HEK293 (cell line): ENCODE data around the gene KRT80.
A peak's percentile ranks its signal among the peaks of the same experiment; 100 is the strongest.

Experiments used
- CTCF ChIA-PET: fragments of 350-600 bp; formaldehyde crosslinking; extraction: SDS; loops from one replicate; lab custom pipeline; 2021; ENCODE audit warnings: antibody characterized with exemption; lab: Yijun Ruan, JAX
- POLR2A ChIA-PET: fragments of 300-600 bp; formaldehyde crosslinking; extraction: SDS; loops from one replicate; lab custom pipeline; 2020; ENCODE audit warnings: antibody characterized with exemption, inconsistent platforms; lab: Yijun Ruan, JAX
- H3K27ac ChIP-seq: fragments of 200-500 bp; sonication (Bioruptor generic); 2 replicates; pipeline ENCODE4 v1.5.1; 2014; ENCODE audit warnings: low read depth, low read length, control low read depth, inconsistent platforms; ENCODE audit errors: extremely low read depth
- H3K36me3 ChIP-seq, 2 experiments: fragments of 200-500 bp in 1 of 2; sonication (Bioruptor generic) in 1 of 2; 1 replicate in 1 of 2; 2 replicates in 1 of 2; pipeline ENCODE4 v1.5.1; 2014 to 2017; ENCODE audit warnings: inconsistent platforms in 2 of 2, low read length in 2 of 2; ENCODE audit not compliant: control insufficient read depth in 2 of 2, insufficient read depth in 1 of 2
- H3K4me1 ChIP-seq: fragments of 200-500 bp; sonication (Bioruptor generic); 2 replicates; pipeline ENCODE4 v1.5.1; 2014; ENCODE audit warnings: mild to moderate bottlenecking, low read length, inconsistent platforms; ENCODE audit not compliant: control insufficient read depth, insufficient read depth
- H3K4me3 ChIP-seq: 2 replicates; pipeline ENCODE4 v1.5.1; 2011; ENCODE audit warnings: low read depth, mild to moderate bottlenecking, control low read depth, low read length, moderate library complexity
- H3K9me3 ChIP-seq: fragments of 200-500 bp; sonication (Bioruptor generic); 2 replicates; pipeline ENCODE4 v1.5.1; 2014; ENCODE audit warnings: low read depth, low read length, inconsistent platforms; ENCODE audit not compliant: control insufficient read depth, insufficient read depth
- BCL11A ChIP-seq: fragments of 450-650 bp; formaldehyde crosslinking; IDR thresholded peaks from 2 replicates; pipeline ENCODE4 v1.5.1; 2016; ENCODE audit warnings: low read depth, missing biosample characterization, missing genetic modification characterization
- EGR2 ChIP-seq: fragments of 450-650 bp; formaldehyde crosslinking; IDR thresholded peaks from 2 replicates; pipeline ENCODE4 v1.5.1; 2016; ENCODE audit warnings: low read depth, missing biosample characterization, missing genetic modification characterization
- OVOL3 ChIP-seq: fragments of 450-650 bp; formaldehyde crosslinking; IDR thresholded peaks from 2 replicates; pipeline ENCODE4 v1.5.1; 2016; ENCODE audit warnings: missing biosample characterization, missing genetic modification characterization
- ZFHX2 ChIP-seq: fragments of 450-650 bp; formaldehyde crosslinking; conservative IDR thresholded peaks from 2 replicates; pipeline ENCODE4 v1.5.1; 2016; ENCODE audit warnings: missing biosample characterization, missing genetic modification characterization
- ZNF121 ChIP-seq: fragments of 450-650 bp; formaldehyde crosslinking; IDR thresholded peaks from 2 replicates; pipeline ENCODE4 v1.5.1; 2016; ENCODE audit warnings: missing biosample characterization, missing genetic modification characterization
- ZNF155 ChIP-seq: fragments of 450-650 bp; formaldehyde crosslinking; IDR thresholded peaks from 2 replicates; pipeline ENCODE4 v1.5.1; 2016; ENCODE audit warnings: missing biosample characterization, missing genetic modification characterization
- ZNF157 ChIP-seq: fragments of 450-650 bp; formaldehyde crosslinking; IDR thresholded peaks from 2 replicates; pipeline ENCODE4 v1.5.1; 2016; ENCODE audit warnings: missing biosample characterization, missing genetic modification characterization
- ZNF175 ChIP-seq: fragments of 450-650 bp; formaldehyde crosslinking; IDR thresholded peaks from 2 replicates; pipeline ENCODE4 v1.5.1; 2016; ENCODE audit warnings: missing biosample characterization, missing genetic modification characterization
- ZNF274 ChIP-seq, 2 experiments: fragments of 200-500 bp in 1 of 2; fragments of 450-650 bp in 1 of 2; sonication (Bioruptor generic) in 1 of 2; formaldehyde crosslinking in 1 of 2; IDR thresholded peaks; 2 replicates each; pipeline versions ENCODE4 v1.5.1 to v1.6.1; 2014 to 2016; ENCODE audit warnings: borderline replicate concordance in 1 of 2, inconsistent platforms in 1 of 2, low read length in 1 of 2, missing biosample characterization in 1 of 2, missing genetic modification characterization in 1 of 2
- ZNF394 ChIP-seq: fragments of 450-650 bp; formaldehyde crosslinking; IDR thresholded peaks from 2 replicates; pipeline ENCODE4 v1.5.1; 2016; ENCODE audit warnings: missing biosample characterization, missing genetic modification characterization, mild to moderate bottlenecking, moderate library complexity, borderline replicate concordance
- ZNF501 ChIP-seq: fragments of 450-650 bp; formaldehyde crosslinking; IDR thresholded peaks from 2 replicates; pipeline ENCODE4 v1.5.1; 2016; ENCODE audit warnings: missing biosample characterization, missing genetic modification characterization
- ZNF658 ChIP-seq: fragments of 450-650 bp; formaldehyde crosslinking; IDR thresholded peaks from 2 replicates; pipeline ENCODE4; 2016; ENCODE audit warnings: missing biosample characterization, missing genetic modification characterization
- ZNF830 ChIP-seq: fragments of 450-650 bp; IDR thresholded peaks from 2 replicates; pipeline ENCODE4 v1.5.0; 2018; ENCODE audit warnings: missing biosample characterization, missing genetic modification characterization, low read depth, mild to moderate bottlenecking, moderate library complexity
- TF ChIP-seq, protein P1 (sequence below): fragments of 450-650 bp; formaldehyde crosslinking; IDR thresholded peaks from 2 replicates; pipeline ENCODE4 v1.5.1; 2016; ENCODE audit warnings: missing biosample characterization, missing genetic modification characterization
- TF ChIP-seq, protein P2 (sequence below): sonication (generic); formaldehyde crosslinking; IDR thresholded peaks from 2 replicates; pipeline ENCODE4 v1.8.1; 2022; ENCODE audit warnings: mild to moderate bottlenecking, moderate library complexity, missing genetic modification reagents

The KRT80 gene

DNA sequence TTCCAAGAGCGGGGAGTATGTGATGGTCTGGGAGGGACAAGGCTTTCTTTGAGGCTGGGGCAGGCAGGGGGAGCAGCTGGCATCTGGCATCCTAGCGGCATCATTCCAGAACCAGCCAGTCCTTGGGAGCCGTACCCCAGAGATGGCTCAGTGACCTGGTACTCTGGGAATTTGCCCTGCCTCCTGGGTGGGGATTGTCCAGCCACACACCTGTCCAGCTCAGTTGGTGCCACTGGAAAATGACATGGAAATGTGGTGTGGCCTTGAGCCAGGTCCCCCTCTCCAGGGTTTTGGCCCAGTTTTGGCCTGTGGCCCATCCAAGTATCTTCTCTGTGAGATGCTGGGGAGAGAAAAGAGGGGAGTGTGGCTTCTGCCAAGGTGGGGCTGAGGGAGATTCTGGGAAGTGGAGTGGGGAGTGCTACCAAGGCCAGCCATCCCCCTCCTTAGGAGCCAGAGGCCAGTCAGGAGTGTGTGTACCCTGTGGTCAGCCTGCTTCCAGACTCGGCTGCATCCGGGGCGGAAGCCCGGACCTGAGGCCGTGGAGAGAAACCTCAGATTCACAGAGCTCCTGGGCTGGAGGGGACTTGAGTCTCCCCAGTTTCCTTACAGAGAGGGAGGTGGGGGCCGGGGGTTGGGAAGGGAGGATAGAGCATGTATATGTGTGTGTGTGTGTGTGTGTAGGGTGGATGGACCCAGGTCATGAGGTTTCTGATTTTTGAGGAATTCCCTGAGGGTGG is 14.7 kb upstream of the KRT80 start:
- Histone ChIP-seq H3K4me3 (no peak overlapping the region), H3K4me1 (peaks cover 8% of the 10 kb centered on the region; the same call in 1 of the 2 replicates)
- CTCF ChIA-PET = interaction anchor here (0.5 to 3.9 kb wide), 13 partner anchors 8 to 162 kb away, joined by 3 to 17 read pairs (median 4); no protein-coding TSS in a partner anchor
- POLR2A ChIA-PET = no interaction called here
- no peak for TF ChIP-seq ZNF658 (tag by site-specific recombination)
- no peak for TF ChIP-seq ZNF175 (tag by site-specific recombination)
- TF ChIP-seq ZNF274 (IDR thresholded peaks at IDR 0.05; ENCODE audit: low read length) = no peak
- TF ChIP-seq ZNF274 (tag by site-specific recombination; IDR thresholded peaks at IDR 0.05; ENCODE audit: borderline replicate concordance) = no peak
- no peak for TF ChIP-seq ZNF121 (tag by site-specific recombination)
- no peak for TF ChIP-seq OVOL3 (tag by site-specific recombination)
- TF ChIP-seq, protein P1, sequence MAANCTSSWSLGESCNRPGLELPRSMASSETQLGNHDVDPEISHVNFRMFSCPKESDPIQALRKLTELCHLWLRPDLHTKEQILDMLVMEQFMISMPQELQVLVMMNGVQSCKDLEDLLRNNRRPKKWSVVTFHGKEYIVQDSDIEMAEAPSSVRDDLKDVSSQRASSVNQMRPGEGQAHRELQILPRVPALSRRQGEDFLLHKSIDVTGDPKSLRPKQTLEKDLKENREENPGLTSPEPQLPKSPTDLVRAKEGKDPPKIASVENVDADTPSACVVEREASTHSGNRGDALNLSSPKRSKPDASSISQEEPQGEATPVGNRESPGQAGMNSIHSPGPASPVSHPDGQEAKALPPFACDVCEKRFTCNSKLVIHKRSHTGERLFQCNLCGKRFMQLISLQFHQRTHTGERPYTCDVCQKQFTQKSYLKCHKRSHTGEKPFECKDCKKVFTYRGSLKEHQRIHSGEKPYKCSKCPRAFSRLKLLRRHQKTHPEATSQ (tag by site-specific recombination) = no peak
- no peak for TF ChIP-seq ZNF155
- TF ChIP-seq EGR2 = no peak
- TF ChIP-seq, protein P2, sequence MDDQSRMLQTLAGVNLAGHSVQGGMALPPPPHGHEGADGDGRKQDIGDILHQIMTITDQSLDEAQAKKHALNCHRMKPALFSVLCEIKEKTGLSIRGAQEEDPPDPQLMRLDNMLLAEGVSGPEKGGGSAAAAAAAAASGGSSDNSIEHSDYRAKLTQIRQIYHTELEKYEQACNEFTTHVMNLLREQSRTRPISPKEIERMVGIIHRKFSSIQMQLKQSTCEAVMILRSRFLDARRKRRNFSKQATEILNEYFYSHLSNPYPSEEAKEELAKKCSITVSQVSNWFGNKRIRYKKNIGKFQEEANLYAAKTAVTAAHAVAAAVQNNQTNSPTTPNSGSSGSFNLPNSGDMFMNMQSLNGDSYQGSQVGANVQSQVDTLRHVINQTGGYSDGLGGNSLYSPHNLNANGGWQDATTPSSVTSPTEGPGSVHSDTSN (CRISPR knock-in tag) = no peak
- TF ChIP-seq, all 188 proteins: peak for 0
- Histone ChIP-seq H3K36me3 (no peaks in the 10 kb centered on the region), H3K9me3 (no peaks in the 10 kb centered on the region), H3K27ac (no peak overlapping the region)

DNA sequence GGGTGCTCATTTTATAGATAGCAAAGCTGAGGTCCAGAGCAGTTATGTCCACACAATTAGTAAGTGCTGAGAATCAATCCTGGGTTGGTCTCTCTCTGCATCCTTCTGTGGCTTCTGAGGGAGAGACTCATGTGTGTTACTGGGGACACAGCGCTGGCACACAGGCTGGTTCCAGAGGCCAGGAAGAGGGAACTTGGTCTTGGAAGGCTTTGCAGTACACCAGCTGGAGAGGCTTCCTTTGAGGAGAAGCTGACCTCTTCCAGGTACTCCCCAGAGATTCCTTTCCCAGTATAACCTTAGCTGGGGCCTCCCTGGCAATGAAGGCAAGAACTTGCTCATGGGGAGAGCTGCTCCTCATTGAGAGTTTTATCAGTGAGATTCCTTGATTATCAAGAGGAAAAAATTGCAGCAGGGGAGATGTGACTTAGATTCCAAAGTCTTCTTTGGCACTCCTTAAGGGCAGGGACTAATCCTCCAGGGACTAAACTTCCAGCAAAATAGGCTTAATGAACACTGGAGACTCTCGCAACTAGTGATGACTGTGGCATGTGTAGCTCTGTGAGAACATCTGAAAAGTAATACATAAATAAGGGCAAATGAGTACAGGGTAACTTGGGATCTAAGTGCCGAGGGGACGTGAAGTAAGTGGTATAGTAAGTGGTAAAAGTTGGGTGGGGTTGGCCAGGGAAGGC is 13.9 kb upstream of the KRT80 start:
- H3K4me1 ChIP-seq = peaks cover 8% of the 10 kb centered on the region; the same call in 1 of the 2 replicates
- no peaks in the 10 kb centered on the region for H3K9me3 ChIP-seq
- no peak overlapping the region for H3K4me3 ChIP-seq
- no peaks in the 10 kb centered on the region for H3K36me3 ChIP-seq
- ChIA-PET CTCF (interaction anchor here (0.5 to 3.9 kb wide), 11 partner anchors 9 to 121 kb away, joined by 3 to 17 read pairs (median 4); no protein-coding TSS in a partner anchor), POLR2A (no interaction called here)
- H3K27ac ChIP-seq = no peak overlapping the region
- TF ChIP-seq ZNF394 (tag by site-specific recombination) (peak; percentile 77; the same call in 1 of the 2 replicates), ZNF830 (tag by site-specific recombination) (no peak), ZNF157 (peak; percentile 99)

DNA sequence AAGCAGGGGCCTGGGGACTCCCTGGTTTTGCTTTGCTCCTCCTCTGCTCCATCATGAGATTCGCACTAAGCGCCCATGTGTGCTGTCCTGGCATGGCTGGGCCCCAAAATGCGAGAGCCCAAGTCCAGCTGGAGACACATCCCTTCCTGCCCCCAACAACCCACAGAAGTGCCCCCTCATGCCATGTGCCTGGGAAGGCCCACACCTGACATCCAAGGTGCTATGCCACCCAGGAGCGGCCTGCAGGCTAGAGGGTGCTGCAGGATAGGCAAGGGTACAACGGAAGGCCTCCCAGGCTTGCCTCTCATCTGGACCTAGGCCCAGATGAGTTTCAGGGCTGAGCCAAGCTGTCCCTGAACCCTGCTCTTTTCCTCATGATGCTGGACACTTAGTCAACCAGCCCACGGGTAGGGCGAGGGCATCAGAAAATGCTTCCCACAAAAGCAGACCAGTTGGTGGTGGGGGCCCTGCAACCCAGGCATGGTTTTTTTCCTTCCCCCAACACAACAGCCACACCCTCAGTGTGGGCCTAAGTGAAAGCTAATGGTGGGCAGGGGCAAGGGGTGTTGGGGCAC is 13.2 kb upstream of the KRT80 start:
- Histone ChIP-seq H3K4me3 (no peak overlapping the region), H3K4me1 (peaks cover 8% of the 10 kb centered on the region; the same call in 1 of the 2 replicates), H3K9me3 (no peaks in the 10 kb centered on the region), H3K27ac (no peak overlapping the region), H3K36me3 (no peaks in the 10 kb centered on the region)
- POLR2A ChIA-PET = no interaction called here
- CTCF ChIA-PET = interaction anchor here (0.6 to 2.0 kb wide), 8 partner anchors 8 to 676 kb away, joined by 3 to 12 read pairs (median 4); no protein-coding TSS in a partner anchor
- TF ChIP-seq ZFHX2 (tag by site-specific recombination) = 0 out of 2 replicates have a peak, but pooled peaks have one; percentile 23
- no peak for TF ChIP-seq BCL11A (tag by site-specific recombination)
- TF ChIP-seq ZNF501 (tag by site-specific recombination) = no peak
